Hematopoietic multipotent progenitor cell treated with erythropoietin and hydrocortisone succinate and interleukin-3 and kit ligand, for 17 days (in vitro differentiated cells): Measurements from ENCODE around the gene SAP30BP.
A peak's percentile ranks its signal among the peaks of the same experiment; 100 is the strongest.

Experiments used
- DNase-seq: peaks from one replicate; pipeline ENCODE4 v3.0.0-alpha.2; 2015; ENCODE audit warnings: low spot score

The SAP30BP gene

DNA sequence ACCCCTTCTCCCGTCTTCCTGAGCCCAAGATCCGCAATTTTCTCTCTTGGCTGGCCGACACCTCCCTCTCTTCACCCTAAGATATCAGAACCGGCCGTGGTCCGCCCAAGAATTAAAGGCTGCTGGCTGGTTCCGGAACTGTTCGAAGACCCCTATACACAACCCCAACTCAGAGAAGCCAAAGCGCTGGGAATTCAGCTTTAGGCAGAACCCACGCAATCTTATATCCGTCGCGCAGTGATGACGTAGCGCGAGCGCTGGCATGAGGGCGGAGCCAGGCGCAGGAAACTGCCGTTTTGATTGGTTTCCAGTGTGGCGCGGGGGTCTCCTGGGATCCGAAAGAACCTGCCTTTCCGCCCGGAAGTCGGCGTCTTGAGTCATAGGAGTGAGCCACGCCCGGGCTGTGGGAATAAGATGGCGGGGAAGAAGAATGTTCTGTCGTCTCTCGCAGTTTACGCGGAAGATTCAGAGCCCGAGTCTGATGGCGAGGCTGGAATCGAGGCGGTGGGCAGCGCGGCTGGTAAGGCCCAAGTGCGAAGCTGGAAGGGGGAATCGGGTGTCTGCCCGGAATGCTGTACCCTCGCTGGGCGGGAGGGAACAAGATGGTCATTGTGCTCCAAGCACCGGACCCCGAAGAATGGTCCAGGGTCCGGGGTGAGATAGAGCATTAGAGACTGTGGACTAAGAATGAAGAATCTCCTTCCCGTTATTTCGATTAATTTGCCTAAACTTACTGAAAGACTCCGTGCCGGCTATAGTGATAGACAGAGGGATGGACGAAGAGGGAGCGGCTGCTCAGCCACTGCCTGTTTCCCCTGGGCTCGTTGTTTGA lies at the start of gene SAP30BP, which contains the start of gene RECQL5:
Gene SAP30BP, plus strand, starts transcription at position 380 of the 832 bp plus-strand sequence. Its CDS starts 35 bp downstream, at position 415.
Gene RECQL5, minus strand, starts transcription at position 196 of the 832 bp plus-strand sequence. CDS start 597 bp downstream, outside the sequence.
- DNase-seq: peak; percentile 99

DNA sequence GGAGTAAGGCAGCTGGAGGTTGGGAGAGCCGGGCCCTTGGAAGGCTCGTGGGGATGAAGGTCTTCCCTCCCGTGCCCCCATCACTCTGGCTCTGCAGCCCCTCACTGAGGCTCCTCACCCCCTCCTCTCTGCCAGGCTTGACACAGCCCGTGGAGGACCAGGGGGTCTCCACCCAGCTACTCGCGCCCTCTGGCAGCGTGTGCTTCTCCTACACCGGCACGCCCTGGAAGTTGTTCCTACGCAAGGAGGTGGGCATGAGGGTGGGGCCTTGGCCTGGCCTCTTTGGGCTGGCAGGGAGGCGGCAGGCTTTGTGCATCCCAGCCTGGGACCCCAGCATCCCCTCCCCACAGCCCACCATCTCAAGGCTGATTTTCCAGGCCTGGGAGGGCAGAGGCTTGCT lies 49.5 kb upstream of the SAP30BP start:
- DNase-seq: no peak

GRCh38 chr17:75619506-75620431 lies 47.4 kb upstream of the SAP30BP start:
- DNase-seq: peak; percentile 47

DNA sequence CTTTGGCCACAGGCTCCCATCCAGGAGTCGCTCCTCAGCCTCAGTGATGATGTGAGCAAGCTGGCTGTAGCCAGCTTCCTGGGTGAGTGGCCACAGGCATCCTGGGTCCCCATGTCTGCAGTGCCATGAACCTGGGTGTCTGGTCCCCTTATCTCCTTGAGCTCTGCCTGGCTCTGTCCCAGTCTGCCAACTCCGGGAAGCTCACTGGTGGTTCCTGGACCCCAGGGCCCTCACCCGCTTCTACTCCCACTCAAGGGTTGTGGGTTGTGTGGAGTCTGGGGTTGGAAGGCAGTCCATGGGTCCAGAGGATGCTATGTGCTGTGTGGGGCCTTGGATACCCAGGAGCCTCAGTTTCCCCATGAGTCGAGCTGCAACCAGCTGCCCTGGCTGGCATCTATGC lies 45.6 kb upstream of the SAP30BP start:
- DNase-seq: no peak

GRCh38 chr17:75622076-75622475 lies 45.1 kb upstream of the SAP30BP start:
- no peak for DNase-seq

GRCh38 chr17:75622771-75623273 lies 44.3 kb upstream of the SAP30BP start:
- DNase-seq: no peak

DNA sequence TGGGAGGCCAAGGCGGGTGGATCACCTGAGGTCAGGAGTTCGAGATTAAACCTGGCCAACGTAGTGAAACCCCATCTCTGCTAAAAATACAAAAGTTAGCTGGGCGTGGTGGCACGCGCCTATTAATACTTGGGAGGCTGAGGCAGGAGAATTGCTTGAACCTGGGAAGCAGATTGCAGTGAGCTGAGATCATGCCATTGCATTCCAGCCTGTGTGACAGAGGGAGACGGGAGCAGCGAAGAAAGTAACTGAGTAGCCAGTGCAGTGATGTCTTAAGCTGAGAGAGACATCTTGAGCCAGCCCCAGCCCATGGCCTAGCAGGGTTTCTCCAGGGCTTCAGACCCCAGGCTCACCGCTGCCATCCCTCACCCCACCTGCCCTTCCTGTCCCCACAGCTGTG lies 43.8 kb upstream of the SAP30BP start:
- DNase-seq: no peak

GRCh38 chr17:75624021-75624420 lies 43.1 kb upstream of the SAP30BP start:
- DNase-seq: no peak

DNA sequence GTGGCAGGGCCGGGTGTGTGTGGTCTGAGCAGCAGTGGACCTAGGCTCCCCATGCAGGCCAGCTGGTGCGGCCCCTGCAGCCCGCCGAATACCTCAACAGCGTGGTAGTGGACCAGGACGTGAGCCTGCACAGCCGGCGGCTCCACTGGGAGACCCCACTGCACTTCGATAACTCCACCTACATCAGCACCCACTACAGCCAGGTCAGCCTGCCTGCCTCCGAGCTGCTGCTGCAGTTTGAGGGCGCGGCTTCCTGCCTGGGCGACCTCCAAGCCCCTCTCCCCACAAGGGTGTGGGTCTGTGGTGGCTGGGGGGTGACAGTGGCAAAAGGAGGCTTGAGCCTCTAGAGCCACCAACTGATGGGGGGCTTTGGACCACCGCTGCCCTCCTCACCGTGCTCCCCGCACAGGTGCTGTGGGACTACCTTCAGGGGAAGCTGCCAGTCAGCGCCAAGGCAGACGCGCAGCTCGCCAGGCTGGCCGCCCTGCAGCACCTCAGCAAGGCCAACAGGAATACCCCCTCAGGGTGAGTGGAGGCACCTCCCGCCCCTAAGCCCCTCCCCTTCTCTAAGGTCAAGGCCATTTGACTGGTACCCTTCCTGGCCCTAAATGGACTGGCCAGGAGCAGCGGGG lies 42.3 kb upstream of the SAP30BP start:
- no peak for DNase-seq

- peak; percentile 6 for DNase-seq
Measured at GRCh38 chr17:75625813-75626486, 41.2 kb upstream of the SAP30BP start.

DNA sequence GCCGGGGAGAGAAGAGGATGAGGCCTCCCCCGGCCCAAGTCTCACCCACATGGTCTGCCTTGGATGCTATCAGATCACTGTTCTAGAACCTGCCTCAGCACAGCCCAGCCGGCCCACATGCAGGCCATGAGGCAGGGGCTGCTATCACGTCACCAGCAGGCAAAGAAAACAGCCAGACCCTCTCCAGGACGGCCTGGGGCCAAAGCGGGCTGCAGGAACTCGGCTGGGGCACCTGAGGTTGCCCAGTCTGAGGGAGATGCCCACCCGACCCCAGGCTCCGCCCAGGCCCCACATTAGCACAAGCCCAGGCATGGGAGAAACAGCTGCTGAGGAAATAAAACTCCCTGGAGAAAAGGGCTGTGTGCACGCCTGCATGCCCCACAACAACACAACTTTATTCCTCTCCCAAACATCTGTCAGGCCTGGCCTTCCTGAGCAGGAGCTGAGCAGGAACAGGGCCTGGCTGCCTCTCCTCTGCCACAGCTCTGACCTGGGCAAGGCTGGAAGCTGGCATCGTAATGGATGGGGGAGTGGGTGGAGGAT lies 40.6 kb upstream of the SAP30BP start:
- no peak for DNase-seq

DNA sequence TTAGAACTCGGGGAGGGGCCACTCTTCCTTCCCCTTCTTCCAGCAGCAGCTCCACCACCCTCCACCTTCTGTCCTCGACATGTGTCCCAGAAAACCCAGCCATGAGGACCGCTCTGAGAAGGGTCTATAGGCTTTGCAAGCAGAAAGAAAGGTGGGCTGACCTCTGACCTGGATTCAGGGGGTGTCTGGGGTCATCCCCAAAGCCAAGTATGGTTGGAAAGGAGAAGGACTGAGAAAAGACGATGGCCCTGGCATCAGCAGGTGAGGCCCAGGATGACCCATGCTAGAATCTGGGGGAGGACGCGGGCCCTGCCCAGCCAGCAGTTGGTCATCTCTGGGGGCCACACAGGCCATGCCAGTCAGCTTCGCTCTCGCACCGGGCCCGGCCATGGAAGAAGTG lies 40.0 kb upstream of the SAP30BP start:
- no peak for DNase-seq

DNA sequence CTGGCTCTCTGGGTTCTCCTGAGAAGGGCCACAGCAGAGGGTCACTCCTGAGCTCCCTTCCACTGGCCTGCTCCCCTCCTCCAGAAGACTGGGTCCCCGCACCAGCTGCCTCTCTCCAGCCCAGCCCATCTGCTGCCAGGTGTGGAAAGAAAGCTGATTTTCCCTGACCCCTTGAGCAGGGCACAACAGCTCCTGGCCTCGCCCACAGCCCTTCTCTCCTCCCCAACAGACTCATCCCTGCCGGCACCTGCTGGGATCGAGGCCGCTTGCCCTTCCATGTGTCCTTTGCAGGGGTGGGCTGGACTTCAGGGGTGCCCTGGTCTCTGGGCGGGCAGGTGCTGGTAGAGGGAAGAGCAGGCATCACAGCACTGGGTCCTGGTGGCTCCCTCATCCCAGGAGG lies 38.7 kb upstream of the SAP30BP start:
- no peak for DNase-seq

DNA sequence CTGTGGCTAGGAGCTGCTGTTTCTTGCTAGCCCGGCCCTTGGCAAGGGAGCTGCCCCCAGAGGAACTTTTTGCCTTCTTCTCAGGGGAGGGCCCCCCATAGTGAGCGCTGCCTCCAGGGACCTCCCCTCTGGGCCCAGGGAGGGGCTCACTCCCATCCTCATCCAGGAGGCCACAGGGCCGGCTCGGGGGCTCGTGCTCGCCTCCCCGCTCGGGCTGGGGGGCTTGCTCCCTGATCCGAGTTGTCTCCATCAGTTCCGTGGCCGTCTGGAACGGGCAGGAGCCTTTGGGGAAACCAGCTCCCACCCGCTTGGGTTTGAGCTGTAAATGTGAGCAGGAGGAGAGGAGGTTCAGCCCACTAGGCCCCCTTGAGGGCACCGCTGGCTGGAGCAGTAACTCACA lies 38.0 kb upstream of the SAP30BP start:
- no peak for DNase-seq

GRCh38 chr17:75630071-75630917 lies 36.8 kb upstream of the SAP30BP start:
- no peak for DNase-seq

GRCh38 chr17:75631353-75631752 lies 35.8 kb upstream of the SAP30BP start:
- no peak for DNase-seq

DNA sequence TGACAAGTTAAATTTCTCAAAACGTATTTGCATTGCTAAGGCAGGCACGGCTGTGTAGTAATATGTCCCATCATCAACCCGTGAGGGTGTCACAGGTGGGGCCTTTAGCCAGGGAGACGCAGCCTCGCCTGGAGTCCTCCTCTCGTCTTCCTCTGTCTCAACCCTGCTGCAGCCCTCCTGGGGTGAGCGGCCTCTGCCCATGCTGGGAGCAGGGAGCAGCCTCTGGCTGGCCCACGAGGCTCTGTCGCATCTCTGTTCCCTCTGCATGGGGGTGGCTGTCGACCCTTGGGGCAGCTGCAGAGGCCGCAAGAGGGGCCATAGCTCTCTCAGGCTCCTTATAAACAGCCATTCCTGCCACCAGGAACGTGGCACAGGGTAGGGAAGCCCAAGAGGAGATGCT lies 34.7 kb upstream of the SAP30BP start:
- no peak for DNase-seq

- peak; percentile 91 for DNase-seq
Measured at GRCh38 chr17:75632863-75633485, 34.2 kb upstream of the SAP30BP start, which contains the start of gene SMIM5. SMIM5 (plus strand) TSS chr17:75633434; CDS start chr17:75640202, 6,768 bp downstream.

GRCh38 chr17:75633486-75634375 lies 33.4 kb upstream of the SAP30BP start:
- DNase-seq: peak; percentile 94
